Stimulated activated CD4-positive, alpha-beta T cell treated with anti-CD3 and anti-CD28 coated beads, Interleukin-2, amount 100 ng/mL, for 4 hours (primary cell): ENCODE data around the gene FAT4.

Experiments used
- DNase-seq: peaks from one replicate; pipeline ENCODE4 v3.0.0-alpha.2; 2020; ENCODE audit warnings: low read depth

The FAT4 gene

GRCh38 chr4:125316791-125317524 lies 2.2 kb downstream of the FAT4 start:
- no peak for DNase-seq

- no peak for DNase-seq
These were observed 2.7 kb downstream of the FAT4 start for GRCh38 chr4:125317525-125317877.

GRCh38 chr4:125319311-125319710 lies 4.6 kb downstream of the FAT4 start:
- no peak for DNase-seq

- no peak for DNase-seq
These were observed 7.1 kb downstream of the FAT4 start for GRCh38 chr4:125321709-125322365.

- no peak for DNase-seq
These were observed 7.6 kb downstream of the FAT4 start for GRCh38 chr4:125322366-125322730.

- DNase-seq: no peak
These were observed 8.9 kb downstream of the FAT4 start for GRCh38 chr4:125323654-125324053.

GRCh38 chr4:125325733-125326132 lies 11.0 kb downstream of the FAT4 start:
- no peak for DNase-seq

GRCh38 chr4:125331116-125331515 lies 16.4 kb downstream of the FAT4 start:
- DNase-seq: no peak

GRCh38 chr4:125334926-125335325 lies 20.2 kb downstream of the FAT4 start:
- DNase-seq: no peak

GRCh38 chr4:125338814-125339213 lies 24.1 kb downstream of the FAT4 start:
- DNase-seq: no peak

GRCh38 chr4:125344198-125344597 lies 29.4 kb downstream of the FAT4 start:
- DNase-seq: no peak

- DNase-seq: no peak
These were observed 31.9 kb downstream of the FAT4 start for GRCh38 chr4:125346616-125347015.

- no peak for DNase-seq
These were observed 35.8 kb downstream of the FAT4 start for GRCh38 chr4:125350470-125351135.

- DNase-seq: no peak
These were observed 37.8 kb downstream of the FAT4 start for GRCh38 chr4:125352521-125352920.

GRCh38 chr4:125353131-125353530 lies 38.4 kb downstream of the FAT4 start:
- no peak for DNase-seq

GRCh38 chr4:125355791-125356190 lies 41.0 kb downstream of the FAT4 start:
- no peak for DNase-seq

- no peak for DNase-seq
These were observed 42.9 kb downstream of the FAT4 start for GRCh38 chr4:125357675-125358074.

- no peak for DNase-seq
These were observed 43.7 kb downstream of the FAT4 start for GRCh38 chr4:125358453-125358852.

GRCh38 chr4:125359363-125359762 lies 44.6 kb downstream of the FAT4 start:
- no peak for DNase-seq

GRCh38 chr4:125359960-125360634 lies 45.3 kb downstream of the FAT4 start:
- no peak for DNase-seq

- no peak for DNase-seq
These were observed 46.0 kb downstream of the FAT4 start for GRCh38 chr4:125360727-125361126.
